Activated T-helper 1 cell treated with anti-CD3 and anti-CD28 coated beads, Interleukin-12 subunit alpha, Interleukin-12 subunit beta, Interleukin-2, Interleukin-4 antibody, amounts not matched to agents 30 ng/mL and 10 ng/mL and 1 ng/mL, durations not matched to agents 14 hours and 24 hours and 36 hours (primary cell): ENCODE measurements around the gene TNFRSF25. TPM values are rescaled to one million over a fixed set of nuclear protein-coding genes. Genes with fewer than 3 reads are reported as not detected.

Source experiments
- DNase-seq: peaks from one replicate; pipeline ENCODE4 v3.0.0; 2021; ENCODE audit warnings: low spot score
- H3K27ac Mint-ChIP-seq: one replicate; pipeline ENCODE4 v1.8.0; 2021; ENCODE audit warnings: mild to moderate bottlenecking, mixed read lengths
- H3K27me3 Mint-ChIP-seq: one replicate; pipeline ENCODE4 v1.8.0; 2022; ENCODE audit warnings: mild to moderate bottlenecking, moderate library complexity, mixed read lengths; ENCODE audit not compliant: insufficient read depth
- H3K36me3 Mint-ChIP-seq: one replicate; pipeline ENCODE4 v1.8.0; 2021; ENCODE audit warnings: low read depth, mixed read lengths
- H3K4me1 Mint-ChIP-seq: one replicate; pipeline ENCODE4 v1.8.0; 2021; ENCODE audit warnings: low read depth, mixed read lengths
- H3K4me3 Mint-ChIP-seq: one replicate; pipeline ENCODE4 v1.8.0; 2021; ENCODE audit warnings: mild to moderate bottlenecking, moderate library complexity, mixed read lengths
- H3K9me3 Mint-ChIP-seq: one replicate; pipeline ENCODE4 v1.8.0; 2021; ENCODE audit warnings: mixed read lengths
- intact Hi-C: fragments of 100-400 bp; cut with micrococcal nuclease; formaldehyde crosslinking; loops from one replicate; pipeline ENCODE4 v1.15.1; 2024
- total RNA-seq: library from RNA; stranded (reverse); gene quantifications from 2 replicates; pipeline ENCODE4 v1.2.3, GENCODE V29; 2022

Gene TNFRSF25
- total RNA-seq, 1 donor from 2014 or later, result 151 TPM

DNA sequence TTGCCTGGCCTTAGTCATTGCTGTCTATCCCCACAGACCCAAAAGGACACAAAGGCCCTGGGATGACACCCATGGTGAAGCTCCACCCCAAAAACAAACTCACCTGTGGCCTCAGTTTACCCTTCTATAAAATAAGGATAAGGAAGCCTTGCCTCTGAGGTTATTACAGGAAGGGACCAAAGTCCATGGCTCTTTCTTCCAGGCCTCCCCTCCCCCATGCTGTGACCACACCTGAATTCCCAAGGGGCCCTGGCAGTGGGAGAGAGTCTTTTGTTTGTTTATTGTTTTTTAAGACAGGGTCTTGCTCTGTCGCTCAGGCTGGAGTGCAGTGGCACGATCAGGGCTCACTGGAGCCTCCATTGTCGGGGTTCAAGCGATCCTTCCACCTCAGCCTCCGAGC, 10.5 kb upstream of the TNFRSF25 start:
- intact Hi-C loops, result no loop called here

GRCh38 chr1:6475381-6476133, 9.6 kb upstream of the TNFRSF25 start:
- no peak overlapping the region for H3K27ac Mint-ChIP-seq
- DNase-seq, result peak; percentile 70
- H3K27me3 Mint-ChIP-seq, result no peaks in the 10 kb centered on the region
- H3K4me1 Mint-ChIP-seq, result no peaks in the 10 kb centered on the region
- no peaks in the 10 kb centered on the region for H3K36me3 Mint-ChIP-seq
- no peak overlapping the region for H3K4me3 Mint-ChIP-seq
- intact Hi-C loops, result loop anchor here (1.0 to 2.0 kb wide), 4 partner anchors 9 to 52 kb away; partner anchors contain the start of gene TNFRSF25
- H3K9me3 Mint-ChIP-seq, result no peaks in the 10 kb centered on the region

More for the DNA sequence above, 10.5 kb upstream of the TNFRSF25 start:
- no peak overlapping the region for H3K4me3 Mint-ChIP-seq
- H3K9me3 Mint-ChIP-seq, result no peaks in the 10 kb centered on the region
- H3K36me3 Mint-ChIP-seq, result no peaks in the 10 kb centered on the region
- H3K27ac Mint-ChIP-seq, result no peak overlapping the region
- peaks cover under 1% of the 10 kb centered on the region for H3K27me3 Mint-ChIP-seq
- H3K4me1 Mint-ChIP-seq, result no peaks in the 10 kb centered on the region
- no peak for DNase-seq

DNA sequence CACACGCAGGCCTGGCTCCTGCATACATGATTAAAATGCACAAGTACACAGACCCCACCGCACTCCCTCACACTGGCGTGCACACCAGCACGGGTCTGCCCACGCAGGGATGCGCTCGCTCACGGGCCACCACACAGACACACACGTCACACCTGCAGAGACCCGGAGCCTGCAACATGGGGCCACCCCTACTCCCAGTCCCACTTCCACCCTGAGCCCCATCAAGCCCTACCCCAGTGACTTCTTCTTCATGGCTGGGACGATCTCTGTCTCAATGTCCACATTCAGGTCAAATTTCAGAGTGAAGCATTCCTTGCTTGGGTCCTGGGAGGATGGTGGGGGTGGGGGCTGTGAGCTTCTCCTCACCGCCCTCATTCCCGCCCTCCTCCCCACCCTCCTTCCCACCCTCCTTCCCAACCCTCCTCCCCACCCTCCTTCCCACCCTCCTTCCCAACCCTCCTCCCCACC, 8.9 kb upstream of the TNFRSF25 start:
- no peak overlapping the region for H3K27ac Mint-ChIP-seq
- no peaks in the 10 kb centered on the region for H3K9me3 Mint-ChIP-seq
- H3K36me3 Mint-ChIP-seq, result no peaks in the 10 kb centered on the region
- no peak overlapping the region for H3K4me3 Mint-ChIP-seq
- no peak for DNase-seq
- no peaks in the 10 kb centered on the region for H3K27me3 Mint-ChIP-seq
- no peaks in the 10 kb centered on the region for H3K4me1 Mint-ChIP-seq
- intact Hi-C loops, result loop anchor here (1.0 to 2.0 kb wide), 4 partner anchors 9 to 52 kb away; partner anchors contain the start of gene TNFRSF25

- H3K27ac Mint-ChIP-seq, result no peak overlapping the region
- no peaks in the 10 kb centered on the region for H3K27me3 Mint-ChIP-seq
- H3K36me3 Mint-ChIP-seq, result no peaks in the 10 kb centered on the region
- no peaks in the 10 kb centered on the region for H3K9me3 Mint-ChIP-seq
- intact Hi-C loops, result loop anchor here (2.0 kb wide), 2 partner anchors 13 to 29 kb away; no protein-coding TSS in a partner anchor
- H3K4me3 Mint-ChIP-seq, result no peak overlapping the region
- DNase-seq, result no peak
- no peaks in the 10 kb centered on the region for H3K4me1 Mint-ChIP-seq
Observed at GRCh38 chr1:6473974-6474814, 8.2 kb upstream of the TNFRSF25 start.

DNA sequence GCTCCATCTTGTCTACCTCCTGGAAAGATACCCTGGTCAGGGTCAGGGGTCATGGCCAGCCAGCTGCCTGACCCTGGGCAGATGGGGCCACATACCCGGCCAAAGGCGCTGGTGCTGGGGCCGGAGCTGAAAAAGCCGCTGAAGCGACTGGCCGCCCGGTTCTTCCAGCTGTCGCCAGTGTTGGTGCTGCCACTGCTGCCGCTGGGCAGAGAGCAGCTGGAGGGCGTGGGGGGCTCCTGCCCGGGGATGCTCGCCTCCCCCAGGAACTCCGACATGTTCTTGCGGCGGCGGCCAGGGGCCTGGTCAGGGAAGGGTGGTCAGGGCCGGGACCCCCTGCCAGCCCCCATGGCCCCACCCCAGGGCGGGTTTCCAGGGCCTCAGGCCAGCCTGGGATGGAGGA, 7.2 kb upstream of the TNFRSF25 start:
- Mint-ChIP-seq H3K36me3 (no peaks in the 10 kb centered on the region), H3K27ac (no peak overlapping the region), H3K9me3 (no peaks in the 10 kb centered on the region), H3K4me3 (no peak overlapping the region), H3K27me3 (no peaks in the 10 kb centered on the region), H3K4me1 (no peaks in the 10 kb centered on the region)
- no peak for DNase-seq
- intact Hi-C loops, result no loop called here

DNA sequence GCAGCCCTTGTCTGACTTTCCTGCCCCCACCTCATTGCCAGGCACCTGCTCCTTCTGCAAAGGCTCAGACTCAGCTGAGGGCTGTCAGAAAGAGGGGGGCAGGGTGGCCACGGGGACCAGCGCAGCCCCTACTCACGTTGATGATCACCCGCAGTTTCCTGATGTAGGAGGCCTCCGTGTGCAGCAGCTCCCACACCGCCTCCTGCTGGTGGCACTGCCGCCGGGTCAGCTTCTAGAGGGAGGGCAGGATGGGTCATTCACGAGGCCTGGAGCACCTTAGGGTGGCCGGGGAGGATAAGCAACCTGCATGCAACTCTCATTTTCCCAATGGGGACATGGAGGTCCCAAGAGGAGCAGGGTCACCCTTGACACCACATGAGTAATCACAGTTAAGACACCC, 6.4 kb upstream of the TNFRSF25 start:
- DNase-seq, result no peak
- no peaks in the 10 kb centered on the region for H3K9me3 Mint-ChIP-seq
- H3K4me1 Mint-ChIP-seq, result no peaks in the 10 kb centered on the region
- H3K36me3 Mint-ChIP-seq, result no peaks in the 10 kb centered on the region
- H3K27ac Mint-ChIP-seq, result no peak overlapping the region
- no peak overlapping the region for H3K4me3 Mint-ChIP-seq
- intact Hi-C loops, result no loop called here
- no peaks in the 10 kb centered on the region for H3K27me3 Mint-ChIP-seq

DNA sequence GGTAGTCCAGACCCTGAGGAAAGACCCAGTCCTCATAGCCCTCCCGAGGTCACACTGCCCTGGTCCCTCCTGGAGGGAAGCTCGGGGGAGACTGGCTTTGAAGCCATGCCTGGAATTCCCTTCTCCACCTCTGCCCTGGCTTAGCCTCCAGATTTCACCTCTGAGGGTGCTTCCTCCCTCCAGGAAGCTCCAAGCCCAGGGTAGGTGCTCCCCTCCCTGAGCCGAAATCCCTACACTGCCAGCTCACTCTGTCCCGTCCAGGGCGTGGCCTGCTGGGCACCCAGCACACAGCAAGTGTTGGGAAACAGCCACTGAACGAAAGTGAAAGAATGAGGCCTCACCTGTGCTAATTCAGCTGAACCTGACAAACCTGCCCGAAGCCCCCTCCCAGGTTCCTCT, 6.0 kb upstream of the TNFRSF25 start:
- Mint-ChIP-seq H3K4me1 (no peaks in the 10 kb centered on the region), H3K9me3 (no peaks in the 10 kb centered on the region), H3K36me3 (no peaks in the 10 kb centered on the region), H3K27ac (no peak overlapping the region), H3K27me3 (no peaks in the 10 kb centered on the region), H3K4me3 (no peak overlapping the region)
- intact Hi-C loops, result no loop called here
- no peak for DNase-seq

- H3K36me3 Mint-ChIP-seq, result no peaks in the 10 kb centered on the region
- no peak overlapping the region for H3K27ac Mint-ChIP-seq
- no peaks in the 10 kb centered on the region for H3K4me1 Mint-ChIP-seq
- no peak for DNase-seq
- no peak overlapping the region for H3K4me3 Mint-ChIP-seq
- intact Hi-C loops, result no loop called here
- no peaks in the 10 kb centered on the region for H3K9me3 Mint-ChIP-seq
- H3K27me3 Mint-ChIP-seq, result no peaks in the 10 kb centered on the region
Observed at GRCh38 chr1:6471086-6471969, 5.4 kb upstream of the TNFRSF25 start.

DNA sequence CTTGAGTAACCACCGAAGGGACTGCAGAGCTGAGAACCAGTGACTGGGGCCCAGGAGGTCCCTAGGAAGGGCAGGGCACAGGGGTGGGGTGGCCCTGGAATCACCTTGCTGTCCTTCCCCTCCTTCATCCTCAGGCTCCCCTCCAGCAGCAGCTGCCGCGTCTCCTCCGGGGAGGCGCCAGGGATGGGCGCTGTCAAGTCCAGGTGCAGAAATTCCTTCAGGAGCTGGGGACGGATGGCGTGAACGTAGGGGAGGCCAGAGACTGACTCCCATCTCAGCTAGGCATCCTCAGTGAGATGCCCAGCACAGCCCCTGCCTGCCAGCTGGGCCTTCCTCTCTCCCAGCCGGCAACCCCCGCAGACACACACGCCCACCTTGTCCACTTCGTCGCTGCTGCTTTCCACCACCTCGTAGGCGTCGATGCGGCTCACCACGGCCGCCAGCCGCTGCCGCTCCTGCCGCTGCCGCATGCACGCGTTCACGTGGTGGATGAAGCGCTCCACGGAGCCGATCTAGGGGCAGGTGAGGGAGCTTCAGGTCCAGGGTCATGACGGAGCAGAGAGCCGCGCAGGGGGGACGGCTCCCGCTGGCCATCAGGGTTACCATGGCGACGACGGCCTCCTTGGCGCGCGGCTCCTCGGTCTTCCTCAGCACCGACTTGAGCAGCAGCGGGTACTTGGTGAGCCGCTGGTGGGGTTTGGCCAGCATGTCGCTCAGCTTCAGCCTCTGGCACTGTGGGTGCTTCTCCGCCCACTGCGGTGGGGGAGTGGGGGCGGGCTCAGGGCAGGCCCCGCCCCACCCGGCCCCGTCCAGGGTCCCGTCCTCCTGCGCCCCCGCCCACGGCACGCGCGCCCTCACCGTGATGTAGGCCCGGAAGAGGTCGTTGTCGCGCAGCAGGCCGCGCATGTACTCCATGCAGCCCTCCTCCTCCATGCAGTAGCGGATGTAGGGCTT, 4.4 kb upstream of the TNFRSF25 start:
- Mint-ChIP-seq H3K9me3 (no peaks in the 10 kb centered on the region), H3K4me1 (no peaks in the 10 kb centered on the region), H3K27me3 (no peaks in the 10 kb centered on the region), H3K4me3 (no peak overlapping the region), H3K36me3 (no peaks in the 10 kb centered on the region), H3K27ac (no peak overlapping the region)
- DNase-seq, result no peak
- intact Hi-C loops, result no loop called here

DNA sequence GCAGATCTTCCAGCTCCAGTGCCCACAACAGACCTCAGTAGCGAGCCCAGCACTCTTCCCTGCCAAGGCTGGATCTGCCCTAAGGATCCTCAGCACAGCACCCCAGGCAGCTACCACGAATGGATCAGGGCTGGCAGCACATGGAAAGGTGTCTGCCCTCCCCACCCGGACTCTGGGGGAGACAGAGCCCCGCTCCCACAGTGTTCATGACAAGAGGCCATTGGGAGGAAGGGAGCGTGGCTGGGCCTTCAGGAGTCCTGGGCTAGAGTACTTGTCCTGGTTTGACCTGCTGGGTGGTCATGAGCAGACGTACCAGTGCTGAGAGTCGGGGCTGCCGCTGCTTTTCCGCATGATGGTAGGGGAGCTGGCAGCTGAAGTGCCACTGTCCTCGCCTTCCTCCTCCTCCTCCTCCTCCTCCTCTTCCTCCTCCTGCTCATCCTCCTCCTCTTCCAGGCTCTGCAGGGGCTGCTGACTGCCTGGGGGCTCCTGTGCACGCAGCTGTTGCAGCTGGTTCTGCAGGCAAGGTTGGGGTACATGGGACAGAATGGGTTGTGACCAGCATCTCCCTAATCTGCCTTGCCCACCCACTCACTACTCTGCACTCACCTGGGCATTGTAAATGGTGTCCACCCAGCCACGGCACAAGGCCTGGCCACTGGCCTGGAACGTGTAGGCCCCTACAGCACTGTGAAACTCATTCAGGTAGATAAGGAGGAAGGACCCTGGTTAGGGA, 2.9 kb upstream of the TNFRSF25 start:
- Mint-ChIP-seq H3K36me3 (peaks cover 8% of the 10 kb centered on the region), H3K27me3 (no peaks in the 10 kb centered on the region), H3K9me3 (no peaks in the 10 kb centered on the region), H3K4me3 (no peak overlapping the region), H3K4me1 (peaks cover 9% of the 10 kb centered on the region), H3K27ac (no peak overlapping the region)
- intact Hi-C loops, result loop anchor here (5.0 kb wide), 1 partner anchor 442 kb away; no protein-coding TSS in a partner anchor
- no peak for DNase-seq
